Fibroblast of villous mesenchyme (primary cell): ENCODE results near the gene RPS6KA2. TPM values are rescaled to one million over a fixed set of nuclear protein-coding genes. Genes with fewer than 3 reads are reported as not detected.
A peak's percentile ranks its signal among the peaks of the same experiment; 100 is the strongest.

ENCODE experiments used
- DNase-seq: peaks from one replicate; pipeline ENCODE4 v3.0.0-alpha.2; 2010; ENCODE audit warnings: low read depth
- H3K4me3 ChIP-seq: 2 replicates; pipeline ENCODE4 v1.5.1; 2011; ENCODE audit warnings: low read depth, mild to moderate bottlenecking, low read length
- CTCF ChIP-seq: IDR thresholded peaks from 2 replicates; pipeline ENCODE4 v1.5.1; 2012; ENCODE audit warnings: low read depth, mild to moderate bottlenecking, low read length; ENCODE audit not compliant: insufficient read depth
- total RNA-seq: library from RNA; depleted of rRNA; stranded (reverse); fragments of >200 nt; gene quantifications from 2 replicates; pipeline ENCODE4 v1.2.3, GENCODE V29; 2012

Gene RPS6KA2
- total RNA-seq, 1 donor, result 15.5 TPM

- H3K4me3 ChIP-seq, result no peak overlapping the region
- TF ChIP-seq CTCF, result no peak
- no peak for DNase-seq
These were observed 14.0 kb downstream of the RPS6KA2 start for GRCh38 chr6:166613027-166613426.

- DNase-seq, result no peak
- no peak for TF ChIP-seq CTCF
- H3K4me3 ChIP-seq, result no peak overlapping the region
These were observed 14.6 kb downstream of the RPS6KA2 start for GRCh38 chr6:166612471-166612881.

- DNase-seq, result no peak
These were observed 15.4 kb downstream of the RPS6KA2 start for GRCh38 chr6:166611631-166612030.

GRCh38 chr6:166610069-166610468 lies 17.0 kb downstream of the RPS6KA2 start:
- no peak for TF ChIP-seq CTCF
- no peak for DNase-seq
- no peak overlapping the region for H3K4me3 ChIP-seq

More at GRCh38 chr6:166611631-166612030, 15.4 kb downstream of the RPS6KA2 start:
- H3K4me3 ChIP-seq, result no peak overlapping the region
- no peak for TF ChIP-seq CTCF

GRCh38 chr6:166608774-166609173 lies 18.3 kb downstream of the RPS6KA2 start:
- peak; percentile 92 for DNase-seq

GRCh38 chr6:166605752-166606151 lies 21.3 kb downstream of the RPS6KA2 start:
- TF ChIP-seq CTCF, result no peak
- H3K4me3 ChIP-seq, result no peak overlapping the region
- no peak for DNase-seq

More at GRCh38 chr6:166608774-166609173, 18.3 kb downstream of the RPS6KA2 start:
- no peak overlapping the region for H3K4me3 ChIP-seq
- TF ChIP-seq CTCF, result no peak

GRCh38 chr6:166604911-166605310 lies 22.1 kb downstream of the RPS6KA2 start:
- DNase-seq, result no peak
- TF ChIP-seq CTCF, result no peak
- H3K4me3 ChIP-seq, result no peak overlapping the region
